Coronary artery (tissue), 2 donors: ENCODE data around the gene ATP6V1E1.

Experiments
- DNase-seq: peaks from one replicate; pipeline ENCODE4 v3.0.0-alpha.2; 2017; ENCODE audit warnings: low spot score
- H3K27ac ChIP-seq, 2 donors: fragments of 200-600 bp; sonication (generic); one replicate each; pipeline ENCODE4 v1.5.1; 2016 to 2019
- H3K4me3 ChIP-seq: fragments of 200-600 bp; sonication (generic); 2 replicates; pipeline ENCODE4 v1.5.1; 2016; ENCODE audit warnings: mild to moderate bottlenecking, moderate library complexity
- CTCF ChIP-seq: fragments of 200-600 bp; sonication (generic); IDR thresholded peaks from one replicate; pipeline ENCODE4 v1.5.1; 2019; ENCODE audit warnings: antibody characterized with exemption

ATP6V1E1 gene

GRCh38 chr22:17548010-17548755 is 80.4 kb downstream of the ATP6V1E1 start:
- Histone ChIP-seq H3K27ac (no peak overlapping the region), H3K4me3 (no peak overlapping the region)
- DNase-seq: no peak
- TF ChIP-seq CTCF: no peak

- Histone ChIP-seq H3K4me3 (no peak overlapping the region), H3K27ac (no peak overlapping the region)
- TF ChIP-seq CTCF: no peak
- no peak for DNase-seq
Measured at GRCh38 chr22:17542452-17542851, 86.1 kb downstream of the ATP6V1E1 start.
